ENCODE data around the gene LDHAL6B. TPM values are rescaled to one million over a fixed set of nuclear protein-coding genes. Genes with fewer than 3 reads are reported as not detected.

Gene LDHAL6B
- total and polyA plus RNA-seq, 2 of the 8 experiments (the other 6 are each of a cell fraction or from before 2014, with no cell fraction given): not detected

GRCh38 chr15:59250249-59250648 lies 43.6 kb downstream of the LDHAL6B start:
- H3K36me3 ChIP-seq (ENCODE audit: control insufficient read depth in 2 of 4, insufficient read depth in 4 of 4, low read length in 3 of 4): peaks cover 0 to 2% (median 0%) of the 10 kb centered on the region in 4 experiments; a peak in 1 of 8 replicates
- peaks cover 0 to 3% of the 10 kb centered on the region in 2 experiments for H4K20me1 ChIP-seq (replicated peaks in 1 of 2; ENCODE audit: control insufficient read depth in 1 of 2, insufficient read depth in 2 of 2, low read length in 2 of 2)
- H2BK5ac ChIP-seq (ENCODE audit: low read depth, low read length): no peak overlapping the region
- POLR2A ChIA-PET (ENCODE audit: partially characterized antibody): no interaction called here
- H4K91ac ChIP-seq (replicated peaks; ENCODE audit: insufficient read length, low read length): no peak overlapping the region
- H3K23ac ChIP-seq (ENCODE audit: insufficient read length): no peak overlapping the region
- no peak overlapping the region for H3K18ac ChIP-seq (ENCODE audit: extremely low read depth, low read length)
- no peak overlapping the region for H2BK12ac ChIP-seq (ENCODE audit: low read depth, low read length)
- H2AFZ ChIP-seq (ENCODE audit: low read length): no peak overlapping the region
- no peak overlapping the region for H3K4me2 ChIP-seq (ENCODE audit: insufficient read depth in 1 of 2, low read depth in 2 of 2, low read length in 2 of 2)
- 96% methylated on average over 13 of the region's 13 CpGs; no CpG with 5 or more reads in 1 of the 2 experiments for WGBS, 2 experiments (ENCODE audit: extremely low coverage in 1 of 2, insufficient coverage in 1 of 2, insufficient read length in 1 of 2, insufficient replicate concordance in 2 of 2, low coverage in 1 of 2, low lambda C conversion rate in 2 of 2, missing lambda C conversion rate in 1 of 2)
- CTCF ChIA-PET (ENCODE audit: partially characterized antibody): interaction anchor here (1.0 to 6.7 kb wide), 5 partner anchors 8 to 243 kb away, joined by 3 to 55 read pairs (median 5); no protein-coding TSS in a partner anchor
- no peak overlapping the region for H4K5ac ChIP-seq (ENCODE audit: insufficient read length, low read depth, low read length)
- FAIRE-seq (no peak), DNase-seq (ENCODE audit: low read depth in 1 of 2, low spot score in 2 of 2) (no peak)
- no peak overlapping the region for H3K9ac ChIP-seq (replicated peaks in 1 of 4; ENCODE audit: extremely low read depth in 1 of 4, low read depth in 3 of 4, low read length in 3 of 4)
- H3K79me2 ChIP-seq (ENCODE audit: control insufficient read depth in 1 of 2, insufficient read depth in 2 of 2, low read length in 2 of 2): no peaks in the 10 kb centered on the region
- no peak overlapping the region for H2BK20ac ChIP-seq (ENCODE audit: low read length)
- no peak overlapping the region for H2BK15ac ChIP-seq (ENCODE audit: low read length)
- no peaks in the 10 kb centered on the region for H3K27me3 ChIP-seq (replicated peaks in 1 of 4; ENCODE audit: control insufficient read depth in 3 of 4, extremely low read depth in 1 of 4, insufficient read depth in 3 of 4, low read length in 3 of 4)
- H3K27ac ChIP-seq (ENCODE audit: low read depth, low read length): no peak overlapping the region
- no peaks in the 10 kb centered on the region for H3K9me3 ChIP-seq (ENCODE audit: insufficient read depth in 2 of 2, low read depth in 1 of 2, low read length in 1 of 2)
- no peak overlapping the region for H3K4ac ChIP-seq (replicated peaks; ENCODE audit: insufficient read length, low read depth, low read length)
- TF ChIP-seq SP1 (IDR thresholded peaks at IDR 0.05; ENCODE audit: low read depth, low read length): no peak
- peak in 1 of 2 experiments; percentile 3; a peak in 1 of 4 replicates for TF ChIP-seq RAD21 (IDR thresholded peaks at IDR 0.05 in 1 of 2, conservative IDR thresholded peaks at IDR 0.05 in 1 of 2; ENCODE audit: low read depth in 2 of 2, low read length in 2 of 2)
- no peaks in the 10 kb centered on the region for H3K23me2 ChIP-seq (ENCODE audit: low read depth, low read length)
- H2BK120ac ChIP-seq (replicated peaks; ENCODE audit: low read depth, low read length): no peak overlapping the region
- no peak overlapping the region for H3K14ac ChIP-seq (ENCODE audit: insufficient read length)
- H3K79me1 ChIP-seq (ENCODE audit: low read depth, low read length): no peaks in the 10 kb centered on the region
- no peak overlapping the region for H4K8ac ChIP-seq (ENCODE audit: extremely low read depth, insufficient read depth, low read length)
- H3K4me1 ChIP-seq (replicated peaks in 1 of 4; ENCODE audit: control insufficient read depth in 3 of 4, insufficient read depth in 4 of 4, low read length in 3 of 4): peaks cover 0 to 4% (median 0%) of the 10 kb centered on the region in 4 experiments; a peak in 1 of 7 replicates
- H3K56ac ChIP-seq (replicated peaks; ENCODE audit: insufficient read length, low read depth, low read length): no peak overlapping the region
- no peak overlapping the region for H3K4me3 ChIP-seq (ENCODE audit: extremely low read depth in 1 of 4, insufficient read depth in 2 of 4, low read depth in 3 of 4, low read length in 4 of 4)
- no peak overlapping the region for H2AK5ac ChIP-seq (ENCODE audit: low read depth, low read length)

Data from H1 (cell line).